C4-2B (cell line): ENCODE results near the gene SPACA6.
"Not testable (repeated sequence)": the region's sequence is repeated elsewhere in the genome, so short reads cannot be mapped to it uniquely, and the experiment has no call there.

Experiments used
- H3K27ac ChIP-seq: fragments of 450-650 bp; 2 replicates; pipeline ENCODE4 v1.5.1; 2017
- ZFX ChIP-seq: fragments of 450-650 bp; IDR thresholded peaks from 2 replicates; pipeline ENCODE4 v1.6.1; 2017
- TF ChIP-seq, protein P1 (sequence below): fragments of 450-650 bp; conservative IDR thresholded peaks from 2 replicates; pipeline ENCODE4 v1.5.1; 2017; ENCODE audit warnings: mild to moderate bottlenecking

The SPACA6 gene

GRCh38 chr19:51733742-51734522 lies 40.8 kb downstream of the SPACA6 start:
- H3K27ac ChIP-seq, result no peak overlapping the region
- TF ChIP-seq ZFX, result no peak
- TF ChIP-seq, protein P1, sequence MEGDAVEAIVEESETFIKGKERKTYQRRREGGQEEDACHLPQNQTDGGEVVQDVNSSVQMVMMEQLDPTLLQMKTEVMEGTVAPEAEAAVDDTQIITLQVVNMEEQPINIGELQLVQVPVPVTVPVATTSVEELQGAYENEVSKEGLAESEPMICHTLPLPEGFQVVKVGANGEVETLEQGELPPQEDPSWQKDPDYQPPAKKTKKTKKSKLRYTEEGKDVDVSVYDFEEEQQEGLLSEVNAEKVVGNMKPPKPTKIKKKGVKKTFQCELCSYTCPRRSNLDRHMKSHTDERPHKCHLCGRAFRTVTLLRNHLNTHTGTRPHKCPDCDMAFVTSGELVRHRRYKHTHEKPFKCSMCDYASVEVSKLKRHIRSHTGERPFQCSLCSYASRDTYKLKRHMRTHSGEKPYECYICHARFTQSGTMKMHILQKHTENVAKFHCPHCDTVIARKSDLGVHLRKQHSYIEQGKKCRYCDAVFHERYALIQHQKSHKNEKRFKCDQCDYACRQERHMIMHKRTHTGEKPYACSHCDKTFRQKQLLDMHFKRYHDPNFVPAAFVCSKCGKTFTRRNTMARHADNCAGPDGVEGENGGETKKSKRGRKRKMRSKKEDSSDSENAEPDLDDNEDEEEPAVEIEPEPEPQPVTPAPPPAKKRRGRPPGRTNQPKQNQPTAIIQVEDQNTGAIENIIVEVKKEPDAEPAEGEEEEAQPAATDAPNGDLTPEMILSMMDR, result no peak

DNA sequence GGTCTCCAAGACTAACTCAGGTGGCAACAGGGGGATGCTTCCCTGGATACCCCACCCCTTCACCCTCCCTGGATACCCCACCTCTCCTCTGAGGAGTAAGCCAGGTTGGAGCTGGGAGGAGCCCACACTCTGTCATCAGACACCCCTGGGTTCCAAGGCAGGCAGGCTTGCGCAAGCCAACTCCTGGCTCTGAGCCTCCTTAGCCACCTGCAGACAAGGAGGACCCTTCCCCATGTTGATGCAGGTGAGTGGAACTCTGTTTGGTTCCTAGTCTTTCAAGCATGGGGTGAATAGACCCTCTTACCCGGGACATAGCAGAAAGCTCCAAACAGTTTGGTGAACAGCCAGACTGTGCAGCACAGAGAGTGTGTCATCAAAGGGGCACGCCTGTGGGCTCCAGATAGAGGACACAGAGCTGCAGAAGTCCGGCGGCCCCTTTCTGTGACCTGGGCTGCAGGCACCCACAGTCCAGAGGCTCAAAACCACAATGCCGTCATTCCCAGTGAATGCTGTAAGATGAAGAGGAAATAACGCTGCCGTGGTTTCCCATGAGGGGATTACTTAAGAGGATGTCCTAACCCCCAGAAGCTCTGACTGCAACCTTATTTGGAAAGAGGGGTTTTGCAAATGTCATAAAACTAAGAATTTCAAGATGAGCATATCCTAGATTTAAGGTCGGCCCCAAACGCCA lies 42.8 kb downstream of the SPACA6 start:
- H3K27ac ChIP-seq, result no peak overlapping the region

GRCh38 chr19:51737389-51737788 lies 44.3 kb downstream of the SPACA6 start:
- no peak for TF ChIP-seq ZFX
- TF ChIP-seq, protein P1, result no peak
- H3K27ac ChIP-seq, result no peak overlapping the region

More for the DNA sequence above, 42.8 kb downstream of the SPACA6 start:
- TF ChIP-seq ZFX, result no peak
- TF ChIP-seq, protein P1, result no peak

DNA sequence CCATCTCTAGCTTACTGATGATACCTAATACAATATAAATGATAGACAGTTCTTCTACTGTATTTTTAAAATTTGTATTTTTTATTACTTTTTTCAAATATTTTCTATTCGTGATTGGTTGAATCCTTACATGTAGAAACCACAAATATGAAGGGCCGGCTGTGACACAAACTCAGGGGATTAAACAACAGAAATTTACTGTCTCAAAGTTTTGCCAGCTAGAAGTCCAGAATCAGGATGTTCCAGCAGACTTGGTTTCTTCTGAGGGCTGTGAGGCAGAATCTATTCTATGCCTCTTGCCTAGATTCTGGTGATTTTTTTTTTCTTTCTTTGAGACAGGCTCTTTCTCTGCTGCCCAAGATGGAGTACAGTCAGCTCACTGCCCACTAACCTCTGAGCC lies 44.8 kb downstream of the SPACA6 start:
- H3K27ac ChIP-seq, result no peak overlapping the region
- no peak for TF ChIP-seq ZFX
- TF ChIP-seq, protein P1, result no peak

- not testable (repeated sequence) for H3K27ac ChIP-seq
Observed at GRCh38 chr19:51738523-51738922, 45.4 kb downstream of the SPACA6 start.

DNA sequence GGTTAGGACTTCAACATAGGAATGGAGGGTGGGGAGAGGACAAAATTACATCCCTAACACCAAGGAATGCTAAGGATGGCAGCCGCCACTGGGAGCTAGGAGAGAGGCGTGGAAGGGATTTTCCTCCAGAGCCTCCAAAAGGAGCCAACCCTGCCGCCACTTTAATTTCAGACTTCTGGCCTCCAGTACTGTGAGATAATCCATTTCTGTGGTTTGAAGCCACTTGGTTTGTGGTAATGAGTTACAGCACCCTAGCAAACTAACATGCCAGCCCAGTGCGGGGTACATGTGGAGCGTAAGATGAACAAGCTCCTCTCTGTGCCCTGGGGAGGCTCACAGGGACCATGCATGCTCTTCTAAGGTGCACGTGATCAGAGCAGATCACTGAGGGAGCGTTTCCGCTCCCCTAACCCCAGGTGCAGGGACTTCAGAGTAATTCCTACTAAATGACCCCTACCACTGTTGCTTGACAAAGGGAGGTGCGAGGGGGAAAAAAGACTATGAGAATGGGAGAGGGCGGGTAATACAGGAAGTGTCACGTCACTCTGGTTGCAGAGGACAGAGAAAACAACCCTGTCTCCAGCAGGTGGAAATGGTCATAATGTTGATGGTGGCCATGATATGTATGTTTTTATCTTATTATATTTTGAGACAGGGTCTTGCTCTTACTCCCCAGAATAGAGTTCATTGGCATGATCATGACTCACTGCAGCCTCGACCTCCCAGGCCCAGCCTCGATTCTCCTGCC lies 46.5 kb downstream of the SPACA6 start:
- H3K27ac ChIP-seq, result no peak overlapping the region
- TF ChIP-seq ZFX, result no peak
- TF ChIP-seq, protein P1, result no peak

DNA sequence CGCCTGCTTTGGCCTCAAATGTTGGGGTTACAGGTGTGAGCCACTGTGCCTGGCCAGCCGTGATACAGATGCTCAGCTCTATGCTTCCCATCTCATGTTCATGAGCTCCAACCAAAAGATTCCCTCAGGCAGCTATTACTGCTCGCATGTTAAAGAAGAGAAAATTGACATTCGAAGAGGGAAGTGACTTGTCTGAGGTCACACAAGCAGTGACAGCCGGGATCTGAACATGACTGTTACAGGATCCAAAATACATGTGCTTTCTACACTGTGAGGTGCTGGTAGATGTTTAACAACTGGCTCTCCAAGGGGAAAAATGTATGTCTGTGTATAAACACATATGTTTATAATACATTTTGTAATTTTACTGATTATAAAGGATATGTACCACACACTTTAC lies 47.2 kb downstream of the SPACA6 start:
- no peak for TF ChIP-seq ZFX
- TF ChIP-seq, protein P1, result no peak
- no peak overlapping the region for H3K27ac ChIP-seq
